H1 (cell line): Measurements from ENCODE around the gene TBX21. TPM values are rescaled to one million over a fixed set of nuclear protein-coding genes. Genes with fewer than 3 reads are reported as not detected.

Source experiments
- CTCF ChIA-PET: fragments of 300-600 bp; sonication (Branson Sonifier 250); formaldehyde crosslinking; loops from one replicate; lab custom pipeline; 2021; ENCODE audit not compliant: partially characterized antibody; lab: Charles Lee
- POLR2A ChIA-PET: fragments of 300-600 bp; sonication (Branson Sonifier 250); formaldehyde crosslinking; loops from one replicate; lab custom pipeline; 2021; ENCODE audit warnings: inconsistent platforms; ENCODE audit not compliant: partially characterized antibody; lab: Charles Lee
- DNase-seq, 2 experiments: peaks; one replicate each; pipeline versions ENCODE4 v3.0.0 to v3.0.0-alpha.2; 2010 to 2022; ENCODE audit warnings: low spot score in 2 of 2, low read depth in 1 of 2, mixed read lengths in 1 of 2
- FAIRE-seq: peaks from 2 replicates; lab custom pipeline; 2011; peaks lifted over from hg19 to GRCh38; lab: Jason Lieb, UNC
- H2AFZ ChIP-seq: 2 replicates; pipeline ENCODE4 v1.8.1; 2012; ENCODE audit warnings: low read length, inconsistent platforms
- H2AK5ac ChIP-seq: 2 replicates; pipeline ENCODE4 v1.6.1; 2013; ENCODE audit warnings: low read depth, low read length
- H2BK120ac ChIP-seq: replicated peaks from 2 replicates; pipeline ENCODE3; 2013; ENCODE audit warnings: low read depth, low read length, inconsistent platforms
- H2BK12ac ChIP-seq: 2 replicates; pipeline ENCODE4 v1.6.1; 2013; ENCODE audit warnings: low read depth, low read length
- H2BK15ac ChIP-seq: 2 replicates; pipeline ENCODE4 v1.6.1; 2013; ENCODE audit warnings: low read length
- H2BK20ac ChIP-seq: 2 replicates; pipeline ENCODE4 v1.6.1; 2013; ENCODE audit warnings: low read length
- H2BK5ac ChIP-seq: 2 replicates; pipeline ENCODE4 v1.6.1; 2013; ENCODE audit warnings: low read depth, low read length
- H3K14ac ChIP-seq: 2 replicates; pipeline ENCODE4 v1.6.1; 2013; ENCODE audit warnings: inconsistent platforms; ENCODE audit not compliant: insufficient read length
- H3K18ac ChIP-seq: 2 replicates; pipeline ENCODE4 v1.6.1; 2013; ENCODE audit warnings: low read length; ENCODE audit errors: extremely low read depth
- H3K23ac ChIP-seq: 2 replicates; pipeline ENCODE4 v1.6.1; 2013; ENCODE audit warnings: inconsistent platforms; ENCODE audit not compliant: insufficient read length
- H3K23me2 ChIP-seq: 2 replicates; pipeline ENCODE4 v1.6.1; 2013; ENCODE audit warnings: low read depth, low read length
- H3K27ac ChIP-seq: 2 replicates; pipeline ENCODE4 v1.6.1; 2011; ENCODE audit warnings: low read depth, low read length, inconsistent platforms
- H3K27me3 ChIP-seq, 4 experiments: replicated peaks in 1 of 4; 1 replicate in 1 of 4; 2 replicates in 3 of 4; pipeline versions ENCODE4 v1.6.1 to v1.8.1; 2011 to 2013; ENCODE audit warnings: low read length in 3 of 4, mild to moderate bottlenecking in 3 of 4, inconsistent platforms in 2 of 4, mixed read lengths in 2 of 4, moderate library complexity in 1 of 4; ENCODE audit not compliant: control insufficient read depth in 3 of 4, insufficient read depth in 3 of 4; ENCODE audit errors: extremely low read depth in 1 of 4
- H3K36me3 ChIP-seq, 4 experiments: 2 replicates each; pipeline versions ENCODE4 v1.6.1 to v1.8.1; 2011 to 2013; ENCODE audit warnings: mild to moderate bottlenecking in 4 of 4, low read length in 3 of 4, moderate library complexity in 2 of 4, control low read depth in 1 of 4, inconsistent platforms in 1 of 4; ENCODE audit not compliant: insufficient read depth in 4 of 4, control insufficient read depth in 2 of 4
- H3K4ac ChIP-seq: replicated peaks from 2 replicates; pipeline ENCODE3; 2013; ENCODE audit warnings: low read length, low read depth, mixed read lengths, inconsistent platforms; ENCODE audit not compliant: insufficient read length
- H3K4me1 ChIP-seq, 4 experiments: replicated peaks in 1 of 4; 1 replicate in 1 of 4; 2 replicates in 3 of 4; pipeline versions ENCODE4 v1.6.1 to v1.8.1; 2011 to 2013; ENCODE audit warnings: low read length in 3 of 4, inconsistent platforms in 2 of 4, mixed read lengths in 1 of 4; ENCODE audit not compliant: insufficient read depth in 4 of 4, control insufficient read depth in 3 of 4
- H3K4me2 ChIP-seq, 2 experiments: 2 replicates each; pipeline versions ENCODE4 v1.6.1 to v1.8.1; 2011 to 2013; ENCODE audit warnings: low read depth in 2 of 2, low read length in 2 of 2, control low read depth in 1 of 2, inconsistent platforms in 1 of 2, mild to moderate bottlenecking in 1 of 2; ENCODE audit not compliant: insufficient read depth in 1 of 2
- H3K4me3 ChIP-seq, 4 experiments: fragments of 200-600, 300-600 bp in 1 of 4; sonication (generic), shearing (Covaris generic), sonication (Bioruptor Twin) in 1 of 4; 2 replicates each; pipeline versions ENCODE4 v1.5.1 to v1.8.1; 2011 to 2016; ENCODE audit warnings: low read length in 4 of 4, low read depth in 3 of 4, control low read depth in 2 of 4, inconsistent platforms in 2 of 4, mild to moderate bottlenecking in 2 of 4, mixed read lengths in 1 of 4, moderate library complexity in 1 of 4; ENCODE audit not compliant: insufficient read depth in 2 of 4; ENCODE audit errors: extremely low read depth in 1 of 4
- H3K56ac ChIP-seq: replicated peaks from 2 replicates; pipeline ENCODE3; 2013; ENCODE audit warnings: low read depth, mild to moderate bottlenecking, mixed read lengths, low read length, inconsistent platforms; ENCODE audit not compliant: insufficient read length
- H3K79me1 ChIP-seq: 2 replicates; pipeline ENCODE4 v1.6.1; 2013; ENCODE audit warnings: low read depth, low read length, control low read depth
- H3K79me2 ChIP-seq, 2 experiments: 2 replicates each; pipeline versions ENCODE4 v1.6.1 to v1.8.1; 2012 to 2013; ENCODE audit warnings: low read length in 2 of 2, mild to moderate bottlenecking in 2 of 2, inconsistent platforms in 1 of 2; ENCODE audit not compliant: insufficient read depth in 2 of 2, control insufficient read depth in 1 of 2
- H3K9ac ChIP-seq, 4 experiments: replicated peaks in 1 of 4; 1 replicate in 1 of 4; 2 replicates in 3 of 4; pipeline versions ENCODE4 v1.6.1 to v1.8.1; 2011 to 2013; ENCODE audit warnings: low read depth in 3 of 4, low read length in 3 of 4, control low read depth in 2 of 4, mild to moderate bottlenecking in 2 of 4, moderate library complexity in 2 of 4, inconsistent platforms in 1 of 4; ENCODE audit errors: extremely low read depth in 1 of 4
- H3K9me3 ChIP-seq, 2 experiments: 2 replicates each; pipeline versions ENCODE4 v1.6.1 to v1.8.1; 2012 to 2013; ENCODE audit warnings: mild to moderate bottlenecking in 2 of 2, moderate library complexity in 2 of 2, control low read depth in 1 of 2, inconsistent platforms in 1 of 2, low read depth in 1 of 2, low read length in 1 of 2, mixed read lengths in 1 of 2; ENCODE audit not compliant: insufficient read depth in 2 of 2
- H4K20me1 ChIP-seq, 2 experiments: replicated peaks in 1 of 2; 2 replicates each; pipeline versions ENCODE3 to v1.8.1; 2011 to 2013; ENCODE audit warnings: inconsistent platforms in 2 of 2, low read length in 2 of 2, mild to moderate bottlenecking in 1 of 2; ENCODE audit not compliant: insufficient read depth in 2 of 2, control insufficient read depth in 1 of 2
- H4K5ac ChIP-seq: 2 replicates; pipeline ENCODE4 v1.6.1; 2013; ENCODE audit warnings: low read length, low read depth, mixed read lengths, inconsistent platforms; ENCODE audit not compliant: insufficient read length
- H4K8ac ChIP-seq: 2 replicates; pipeline ENCODE4 v1.8.0; 2013; ENCODE audit warnings: mild to moderate bottlenecking, moderate library complexity, low read length, inconsistent platforms; ENCODE audit not compliant: insufficient read depth; ENCODE audit errors: extremely low read depth
- H4K91ac ChIP-seq: replicated peaks from 2 replicates; pipeline ENCODE3; 2013; ENCODE audit warnings: low read length, mixed read lengths, inconsistent platforms; ENCODE audit not compliant: insufficient read length
- BACH1 ChIP-seq: IDR thresholded peaks from 2 replicates; pipeline ENCODE4 v1.6.1; 2012; ENCODE audit warnings: low read length, improper control_type of control experiment
- E2F6 ChIP-seq: IDR thresholded peaks from 2 replicates; pipeline ENCODE4 v1.6.1; 2012; ENCODE audit warnings: inconsistent platforms
- EZH2 ChIP-seq: fragments of 200-600 bp; sonication (generic); IDR thresholded peaks from 2 replicates; pipeline ENCODE4 v1.7.1; 2012; ENCODE audit warnings: low read depth, mild to moderate bottlenecking, moderate library complexity, low read length, inconsistent platforms; ENCODE audit not compliant: severe bottlenecking
- GABPA ChIP-seq: IDR thresholded peaks from 2 replicates; pipeline ENCODE4 v1.6.1; 2011; ENCODE audit warnings: mild to moderate bottlenecking, low read length, moderate library complexity, borderline replicate concordance; ENCODE audit not compliant: insufficient read depth
- GTF2F1 ChIP-seq: IDR thresholded peaks from 2 replicates; pipeline ENCODE4 v1.6.1; 2012; ENCODE audit warnings: low read depth, low read length, improper control_type of control experiment, borderline replicate concordance
- JUND ChIP-seq: IDR thresholded peaks from 2 replicates; pipeline ENCODE4 v1.6.1; 2011; ENCODE audit warnings: mild to moderate bottlenecking, improper control_type of control experiment, low read length
- MAFK ChIP-seq: IDR thresholded peaks from 2 replicates; pipeline ENCODE4 v1.6.1; 2012; ENCODE audit warnings: low read depth, mild to moderate bottlenecking, improper control_type of control experiment, low read length
- RFX5 ChIP-seq: IDR thresholded peaks from 2 replicates; pipeline ENCODE4 v1.6.1; 2011; ENCODE audit warnings: low read depth, low read length, improper control_type of control experiment, borderline replicate concordance
- WGBS, 2 experiments: shearing (Covaris generic) in 1 of 2; methylation state at CpG; one replicate each; pipeline versions ENCODE4 v1.1.6 to v1.1.7; 2013 to 2015; ENCODE audit warnings: low lambda C conversion rate in 2 of 2, mixed read lengths in 2 of 2, inconsistent platforms in 1 of 2, low coverage in 1 of 2, missing lambda C conversion rate in 1 of 2; ENCODE audit not compliant: insufficient replicate concordance in 2 of 2, insufficient coverage in 1 of 2, insufficient read length in 1 of 2; ENCODE audit errors: extremely low coverage in 1 of 2, missing lambda C conversion rate in 1 of 2; 5-methylcytosine and 5-hydroxymethylcytosine counted together
- polyA plus RNA-seq, 7 experiments: library from polyadenylated mRNA; depleted of rRNA in 3 of 7; stranded (reverse) in 5 of 7; unstranded in 2 of 7; fragments of >200 nt in 5 of 7; fragments of 200-250 nt in 2 of 7; gene quantifications; 1 replicate in 5 of 7; 2 replicates in 1 of 7; 4 replicates in 1 of 7; pipeline versions ENCODE4 v1.2.1 to v1.2.3, GENCODE V29; 2011 to 2013; ENCODE audit warnings: missing spikeins in 2 of 7, mixed read lengths in 2 of 7
- total RNA-seq: library from RNA; stranded (reverse); fragmentation: NEBNext Ultra II Directional; extraction: Animal tissue kit (Norgen Biotek cat#: 25700); gene quantifications from 2 replicates; pipeline ENCODE4 v1.2.1, GENCODE V29; 2021
- TF ChIP-seq, protein P1 (sequence below): IDR thresholded peaks from 2 replicates; pipeline ENCODE4 v1.6.1; 2012; ENCODE audit warnings: low read length, inconsistent platforms

The TBX21 gene
- total and polyA plus RNA-seq, 2 of the 8 experiments (the other 6 are each of a cell fraction or from before 2014, with no cell fraction given) = not detected

DNA sequence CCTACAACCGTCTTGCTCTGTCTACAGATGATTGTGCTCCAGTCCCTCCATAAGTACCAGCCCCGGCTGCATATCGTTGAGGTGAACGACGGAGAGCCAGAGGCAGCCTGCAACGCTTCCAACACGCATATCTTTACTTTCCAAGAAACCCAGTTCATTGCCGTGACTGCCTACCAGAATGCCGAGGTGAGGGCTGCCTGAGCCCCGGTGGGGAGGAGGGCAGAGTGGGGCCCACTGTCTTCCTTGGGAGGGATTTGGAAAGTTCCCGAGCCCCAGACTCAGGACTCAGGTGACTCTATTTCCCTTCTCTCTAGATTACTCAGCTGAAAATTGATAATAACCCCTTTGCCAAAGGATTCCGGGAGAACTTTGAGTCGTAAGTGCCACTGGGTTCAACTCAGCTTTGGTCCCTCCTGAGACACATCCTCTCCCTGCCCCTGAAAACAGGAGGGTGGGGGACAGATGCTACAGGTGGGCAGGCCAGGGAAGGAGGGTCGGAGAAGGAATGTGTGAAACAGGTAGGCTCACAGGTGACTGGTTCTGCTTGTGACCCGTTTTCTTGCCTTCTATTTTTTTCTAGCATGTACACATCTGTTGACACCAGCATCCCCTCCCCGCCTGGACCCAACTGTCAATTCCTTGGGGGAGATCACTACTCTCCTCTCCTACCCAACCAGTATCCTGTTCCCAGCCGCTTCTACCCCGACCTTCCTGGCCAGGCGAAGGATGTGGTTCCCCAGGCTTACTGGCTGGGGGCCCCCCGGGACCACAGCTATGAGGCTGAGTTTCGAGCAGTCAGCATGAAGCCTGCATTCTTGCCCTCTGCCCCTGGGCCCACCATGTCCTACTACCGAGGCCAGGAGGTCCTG, 11.4 kb downstream of the TBX21 start:
- Histone ChIP-seq H4K8ac (no peak overlapping the region), H3K4me3 (no peak overlapping the region), H4K5ac (no peak overlapping the region), H4K20me1 (peaks cover 0 to 4% of the 10 kb centered on the region in 2 experiments), H3K27me3 (0 out of 7 replicates have a peak, but pooled peaks cover 0 to 2% (median 0%) of the 10 kb centered on the region in 4 experiments), H3K79me1 (no peaks in the 10 kb centered on the region), H2BK5ac (no peak overlapping the region), H2BK15ac (no peak overlapping the region), H3K36me3 (no peaks in the 10 kb centered on the region), H3K18ac (no peak overlapping the region), H2BK120ac (no peak overlapping the region), H3K56ac (no peak overlapping the region), H3K9ac (no peak overlapping the region; a peak in 1 of 7 replicates), H3K23me2 (no peaks in the 10 kb centered on the region), H2AK5ac (no peak overlapping the region), H3K27ac (no peak overlapping the region), H2BK20ac (no peak overlapping the region), H3K79me2 (no peaks in the 10 kb centered on the region), H3K23ac (no peak overlapping the region), H2AFZ (no peak overlapping the region), H3K4ac (no peak overlapping the region), H3K14ac (no peak overlapping the region), H3K4me2 (no peak overlapping the region), H3K9me3 (no peaks in the 10 kb centered on the region), H3K4me1 (peaks cover 0 to 5% (median 2%) of the 10 kb centered on the region in 4 experiments; a peak in 2 of 7 replicates), H4K91ac (no peak overlapping the region), H2BK12ac (no peak overlapping the region)
- CTCF ChIA-PET = interaction anchor here (0.7 to 24.7 kb wide), 14 partner anchors 8 to 103 kb away, joined by 3 to 441 read pairs (median 5); partner anchors contain the start of gene TBKBP1
- DNase-seq (no peak), FAIRE-seq (no peak)
- 86% methylated on average over 22 of the region's 22 CpGs; no CpG with 5 or more reads in 1 of the 2 experiments for WGBS, 2 experiments
- POLR2A ChIA-PET = interaction anchor here (0.8 to 1.4 kb wide), 3 partner anchors 17 to 68 kb away, joined by 3 read pairs; no protein-coding TSS in a partner anchor
- no peak for TF ChIP-seq E2F6
- TF ChIP-seq JUND = no peak
- no peak for TF ChIP-seq RFX5
- no peak for TF ChIP-seq GTF2F1
- TF ChIP-seq EZH2 = no peak
- TF ChIP-seq MAFK = no peak
- TF ChIP-seq, protein P1, sequence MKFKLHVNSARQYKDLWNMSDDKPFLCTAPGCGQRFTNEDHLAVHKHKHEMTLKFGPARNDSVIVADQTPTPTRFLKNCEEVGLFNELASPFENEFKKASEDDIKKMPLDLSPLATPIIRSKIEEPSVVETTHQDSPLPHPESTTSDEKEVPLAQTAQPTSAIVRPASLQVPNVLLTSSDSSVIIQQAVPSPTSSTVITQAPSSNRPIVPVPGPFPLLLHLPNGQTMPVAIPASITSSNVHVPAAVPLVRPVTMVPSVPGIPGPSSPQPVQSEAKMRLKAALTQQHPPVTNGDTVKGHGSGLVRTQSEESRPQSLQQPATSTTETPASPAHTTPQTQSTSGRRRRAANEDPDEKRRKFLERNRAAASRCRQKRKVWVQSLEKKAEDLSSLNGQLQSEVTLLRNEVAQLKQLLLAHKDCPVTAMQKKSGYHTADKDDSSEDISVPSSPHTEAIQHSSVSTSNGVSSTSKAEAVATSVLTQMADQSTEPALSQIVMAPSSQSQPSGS = no peak
- no peak for TF ChIP-seq GABPA
- no peak for TF ChIP-seq BACH1
